ENCODE data around the gene ZNF354C.

Gene ZNF354C

DNA sequence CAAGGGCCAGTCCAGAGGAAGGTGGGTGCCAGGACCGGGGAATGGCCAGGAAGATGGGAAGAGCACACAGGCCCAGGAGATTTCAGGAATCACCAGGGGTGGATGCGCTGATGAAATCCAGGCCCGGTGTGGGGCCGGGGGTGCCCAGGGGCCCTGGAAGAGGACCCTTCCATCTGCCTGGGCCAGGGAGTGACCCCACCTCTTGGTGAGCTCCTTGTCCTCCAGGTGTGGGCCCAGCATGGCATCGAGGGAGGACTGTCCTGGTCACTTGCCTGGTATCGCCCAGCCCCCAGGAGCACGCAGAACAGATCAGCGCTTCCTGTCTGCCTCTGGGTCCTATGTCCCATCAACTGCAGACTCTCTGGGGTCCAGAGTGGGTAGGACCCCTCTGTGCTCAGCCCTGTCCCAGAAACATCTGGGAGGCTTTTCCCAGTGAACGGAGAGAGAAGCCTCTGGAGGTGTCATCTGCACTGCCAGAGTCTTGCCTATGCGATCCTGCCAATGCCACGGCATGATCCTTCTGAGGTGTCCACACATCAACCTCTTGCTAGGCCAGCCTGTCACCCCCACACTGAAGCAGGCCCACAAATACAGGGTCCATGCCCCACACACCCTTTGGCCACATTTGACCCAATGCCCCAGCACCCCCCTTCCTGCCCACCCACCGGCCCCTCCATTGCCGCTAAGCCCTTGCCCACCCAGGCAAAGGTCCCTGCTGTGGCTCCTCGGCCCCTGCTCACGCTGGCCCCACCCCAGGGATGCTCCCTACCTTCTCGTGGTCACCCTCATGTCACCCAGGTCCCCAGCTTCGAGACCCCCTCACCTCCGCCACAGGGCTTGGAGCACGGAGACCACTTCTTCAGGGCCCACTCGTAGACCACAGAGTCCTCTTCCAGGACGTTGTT is 67.2 kb downstream of the ZNF354C start:
- no peak for DNase-seq (ENCODE audit: low read depth in 3 of 3)

DNA sequence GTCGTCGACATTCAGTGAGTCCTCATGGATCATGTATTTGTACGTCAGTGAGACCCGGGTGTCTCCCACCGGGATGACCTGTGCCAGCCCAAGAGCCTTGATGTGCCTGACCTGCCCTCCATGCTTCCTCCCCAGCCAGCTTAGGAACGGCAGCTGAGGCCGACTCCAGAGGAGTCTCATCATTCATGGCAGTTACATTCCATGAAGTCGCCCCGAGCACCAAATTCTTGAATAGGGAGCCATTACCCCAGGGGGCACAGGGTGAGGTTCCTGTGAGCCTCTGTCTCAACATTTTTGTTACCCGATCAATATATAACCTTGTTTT is 67.8 kb downstream of the ZNF354C start:
- DNase-seq (ENCODE audit: low read depth in 3 of 3) = no peak

DNA sequence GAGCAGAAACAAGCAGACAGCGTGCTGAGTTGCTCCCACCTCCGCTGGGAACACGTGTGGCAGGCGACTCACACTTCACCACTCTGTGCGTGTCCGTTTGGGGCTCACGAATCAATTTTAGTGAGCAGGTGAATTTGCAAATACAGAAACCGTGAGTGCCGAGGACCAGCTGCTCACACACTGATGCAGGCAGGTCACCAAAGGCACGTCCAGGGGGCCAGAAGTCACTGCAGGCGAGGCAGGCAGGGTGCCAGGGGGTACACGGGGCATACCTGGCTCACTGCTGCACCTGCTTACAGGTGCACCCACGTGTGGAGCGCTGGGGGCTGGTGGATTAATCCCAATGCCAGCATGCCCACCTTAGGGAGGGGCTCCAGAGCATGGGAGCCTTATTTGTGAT is 68.8 kb downstream of the ZNF354C start:
- no peak for DNase-seq (ENCODE audit: low read depth in 3 of 3)

DNA sequence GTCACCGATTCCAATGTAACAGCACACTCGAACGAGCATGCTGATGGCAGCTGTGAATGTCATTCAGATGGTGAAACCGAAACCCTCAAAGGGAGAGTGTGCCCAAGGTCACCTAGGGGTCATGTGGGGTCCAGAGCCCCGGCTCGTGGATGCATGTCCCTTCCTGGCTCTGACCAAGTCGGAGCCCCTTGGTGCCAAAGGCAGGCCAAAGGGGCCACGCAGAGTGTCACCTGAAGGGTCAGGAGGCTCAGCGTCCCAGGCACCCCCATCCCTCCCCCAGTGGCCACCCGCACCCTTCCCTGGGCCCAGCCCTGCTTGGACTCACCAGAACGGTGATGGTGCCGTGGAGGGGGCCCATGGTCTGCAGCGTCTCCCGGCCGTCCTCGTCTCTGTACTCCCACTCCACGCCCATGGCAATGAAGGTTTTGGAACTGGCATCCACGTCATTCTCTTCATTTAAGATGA is 69.5 kb downstream of the ZNF354C start:
- DNase-seq (ENCODE audit: low read depth in 3 of 3) = no peak

DNA sequence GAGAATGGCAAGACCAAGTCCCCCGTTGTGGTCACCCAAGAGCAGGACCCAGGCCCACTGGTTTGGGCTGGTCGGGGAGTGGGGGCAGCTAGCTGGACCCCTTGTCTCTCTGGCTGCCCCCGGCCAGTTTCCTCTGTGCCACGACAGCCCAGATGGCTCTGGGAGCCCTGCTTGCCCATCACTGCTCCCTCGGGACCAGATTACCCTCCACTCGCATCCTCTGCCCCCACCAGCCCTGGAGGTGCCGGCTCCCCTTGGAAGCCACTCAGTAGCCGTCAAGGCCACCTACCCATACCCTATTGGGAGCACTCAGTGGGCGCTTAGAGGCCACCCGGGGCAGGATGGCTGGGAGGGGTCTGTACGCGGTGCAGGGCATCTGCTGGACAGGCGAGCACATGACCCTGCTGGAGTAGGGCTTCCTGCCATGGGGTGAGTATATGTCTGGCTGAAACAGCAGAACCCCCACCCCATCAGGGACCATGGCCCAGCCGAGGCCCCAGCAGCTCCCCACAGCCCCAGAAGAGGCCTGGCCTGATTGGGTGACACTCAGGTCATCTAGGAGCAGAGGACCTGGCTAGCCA is 70.0 kb downstream of the ZNF354C start:
- no peak for DNase-seq (ENCODE audit: low read depth in 3 of 3)

DNA sequence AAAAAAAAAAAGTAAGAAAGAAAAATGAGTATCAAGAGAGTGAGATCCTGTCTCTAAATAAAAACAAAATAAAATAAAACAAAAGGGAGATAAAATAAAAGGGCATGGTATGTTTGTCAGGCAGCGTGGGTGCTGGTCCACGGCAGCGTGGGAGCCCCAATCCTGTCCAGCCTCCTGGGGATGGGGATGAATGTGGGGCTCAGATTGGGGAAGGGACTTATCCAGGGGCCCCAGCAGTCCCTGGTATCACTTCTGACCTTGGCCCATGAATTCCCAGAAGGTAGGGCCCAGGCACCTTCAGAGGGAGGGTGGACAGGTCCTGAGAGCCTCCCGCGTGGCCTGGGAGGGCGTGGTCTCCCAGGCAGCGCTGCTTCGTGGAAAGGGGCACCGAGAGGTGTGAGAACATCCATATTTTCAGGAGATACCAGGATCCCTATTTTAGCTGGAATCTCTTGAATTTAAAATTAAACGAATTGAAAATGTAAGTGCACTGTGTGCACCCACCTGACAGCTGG is 71.2 kb downstream of the ZNF354C start:
- no peak for DNase-seq (ENCODE audit: low read depth in 3 of 3)

DNA sequence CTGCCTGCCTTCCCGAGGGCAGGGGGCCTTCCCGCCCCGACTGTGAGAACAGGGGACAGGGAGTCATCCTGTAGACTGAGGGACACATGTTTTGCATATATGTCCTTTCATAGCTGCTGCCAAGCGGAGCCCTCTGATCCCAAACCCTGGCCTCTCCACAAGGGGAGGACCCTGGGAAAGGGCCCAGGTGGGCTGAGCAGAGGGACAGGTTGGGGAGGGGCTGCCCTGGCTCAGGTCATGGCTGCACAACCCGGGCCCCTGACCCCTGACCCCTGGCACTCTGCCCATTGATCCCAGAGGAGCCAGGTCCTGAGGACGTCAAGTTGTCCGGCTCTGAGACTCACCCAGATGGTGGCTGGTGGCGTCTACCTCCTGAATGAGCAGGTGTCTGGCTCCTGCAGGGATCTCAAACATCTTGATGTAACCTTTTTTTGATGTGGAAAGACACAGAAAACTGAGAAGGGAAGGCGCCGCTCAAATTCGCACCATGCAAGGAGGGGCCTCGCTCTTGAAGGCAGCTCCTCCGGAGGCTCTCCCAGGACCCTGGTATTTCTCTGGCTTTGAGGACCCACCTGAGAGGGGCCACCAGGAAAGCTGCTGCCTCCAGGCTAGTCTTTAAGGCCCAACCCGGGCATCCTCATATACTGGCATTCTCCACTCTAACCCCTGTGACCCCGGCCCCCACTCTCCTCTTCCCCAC is 71.9 kb downstream of the ZNF354C start:
- no peak for DNase-seq (ENCODE audit: low read depth in 3 of 3)

DNA sequence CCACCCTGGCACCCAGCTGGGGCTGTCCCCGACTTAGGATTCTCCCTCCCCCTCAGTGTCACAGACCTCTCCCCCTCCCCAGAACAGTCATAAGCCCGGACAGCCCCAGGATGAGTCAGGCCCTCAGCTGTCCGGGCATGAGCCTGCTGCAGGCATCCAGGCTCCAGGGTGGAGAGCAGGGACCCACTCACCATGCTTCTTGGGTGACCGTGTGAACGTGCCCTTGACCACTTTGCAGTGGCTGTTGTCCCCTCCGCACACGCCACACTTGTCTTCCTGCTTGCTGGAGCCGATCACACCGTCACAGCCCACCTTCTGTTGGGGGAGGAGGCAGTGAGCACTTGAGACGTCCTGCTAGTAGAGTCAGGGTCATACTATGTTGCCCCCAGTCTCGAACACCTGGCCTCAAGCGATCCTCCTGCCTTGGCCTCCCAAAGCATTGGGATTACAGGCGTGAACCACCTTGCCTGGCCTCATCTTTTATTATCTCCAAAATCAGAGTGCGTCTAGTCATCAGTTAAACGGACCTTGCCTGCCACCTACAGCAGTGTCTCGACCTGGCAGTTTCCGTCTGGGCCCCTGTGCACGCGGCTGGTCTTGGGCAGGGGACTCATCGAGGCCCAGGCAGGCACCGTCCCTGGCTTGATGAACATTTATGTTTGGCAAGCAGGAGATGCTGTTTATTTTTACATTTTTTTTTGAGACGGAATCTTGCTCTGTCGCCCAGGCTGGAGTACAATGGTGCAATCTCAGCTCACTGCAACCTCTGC is 72.6 kb downstream of the ZNF354C start:
- no peak for DNase-seq (ENCODE audit: low read depth in 3 of 3)
